ENCODE data around the gene SLC6A15.

GRCh38 chr12:84955298-84955697 lies 42.7 kb upstream of the SLC6A15 start:
- TF ChIP-seq CTCF (IDR thresholded peaks at IDR 0.05) (no peak), POLR2A (IDR thresholded peaks at IDR 0.05) (no peak)
